Fibroblast of peridontal ligament (primary cell): Measurements from ENCODE around the gene SEC14L5.
A peak's percentile ranks its signal among the peaks of the same experiment; 100 is the strongest.

Experiments used
- DNase-seq: peaks from one replicate; pipeline ENCODE4 v3.0.0-alpha.2; 2010; ENCODE audit errors: extremely low read depth

SEC14L5 gene

DNA sequence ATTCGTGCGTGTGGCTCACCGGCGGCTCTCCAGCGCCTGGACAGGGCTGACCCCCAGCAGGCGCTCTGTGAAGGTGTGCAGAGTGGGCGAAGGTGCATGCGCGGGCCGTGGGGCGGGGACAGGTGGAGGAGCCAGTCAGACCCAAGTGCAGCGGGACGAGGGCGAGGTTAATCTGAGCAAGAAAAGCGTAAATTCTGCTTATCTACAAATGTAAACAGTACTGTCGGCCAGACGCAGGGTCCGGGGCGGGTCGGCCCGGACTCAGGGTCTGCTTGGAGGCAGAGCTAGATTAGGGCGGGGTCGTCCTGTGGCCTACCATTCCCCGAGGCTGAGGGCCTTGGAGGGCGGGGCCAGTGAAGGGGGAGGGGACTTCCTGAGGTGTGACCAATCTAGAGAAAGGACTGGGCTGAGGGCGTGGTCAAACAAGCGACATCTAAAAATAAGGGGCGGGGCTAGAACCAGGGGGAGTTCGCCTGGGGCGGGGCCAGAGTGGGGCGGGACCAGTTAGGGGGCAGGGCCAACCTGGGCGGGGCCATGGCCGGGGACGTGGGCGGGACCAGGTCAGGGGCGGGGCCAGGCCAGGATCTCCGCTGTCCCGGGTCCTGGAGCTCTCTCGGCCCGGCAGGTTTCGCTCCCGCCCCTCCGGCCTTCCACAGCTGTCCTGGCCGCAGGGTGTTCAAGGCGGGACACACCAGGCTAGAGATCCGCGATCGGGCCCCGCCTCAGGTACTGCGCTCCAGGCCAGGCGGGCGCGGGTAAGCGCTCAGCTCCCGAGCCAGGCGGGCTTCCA lies at the start of gene SEC14L5:
Gene SEC14L5, plus strand, starts transcription at position 611 of the 790 bp plus-strand sequence. CDS start 994 bp downstream, outside the sequence.
- peak; percentile 97 for DNase-seq

- no peak for DNase-seq
Measured at GRCh38 chr16:4908854-4909401, 49.2 kb upstream of the SEC14L5 start.

- DNase-seq, result no peak
Measured at GRCh38 chr16:4909825-4910224, 48.3 kb upstream of the SEC14L5 start.

- no peak for DNase-seq
Measured at GRCh38 chr16:4910828-4911227, 47.3 kb upstream of the SEC14L5 start.

DNA sequence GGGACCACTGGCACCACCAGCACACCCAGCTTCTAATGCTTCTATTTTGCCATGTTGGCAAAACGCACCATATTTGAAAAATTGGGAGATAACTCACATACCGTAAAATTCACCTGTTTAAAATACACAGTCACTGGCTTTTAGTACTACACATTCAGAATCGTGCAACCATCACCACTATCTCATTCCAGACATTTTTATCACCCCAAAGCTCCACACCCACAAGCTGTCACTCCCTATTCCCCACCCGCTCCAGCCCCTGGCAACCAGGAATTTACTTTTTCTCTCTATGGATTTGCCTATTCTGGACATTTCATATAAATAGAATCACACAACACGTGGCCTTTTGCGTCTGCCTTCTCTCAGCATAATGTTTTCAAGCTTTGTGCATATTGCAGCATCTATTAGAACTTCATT lies 46.2 kb upstream of the SEC14L5 start:
- DNase-seq, result peak; percentile 48

- no peak for DNase-seq
Measured at GRCh38 chr16:4913130-4913773, 44.9 kb upstream of the SEC14L5 start.

- DNase-seq, result no peak
Measured at GRCh38 chr16:4913774-4914525, 44.2 kb upstream of the SEC14L5 start.

DNA sequence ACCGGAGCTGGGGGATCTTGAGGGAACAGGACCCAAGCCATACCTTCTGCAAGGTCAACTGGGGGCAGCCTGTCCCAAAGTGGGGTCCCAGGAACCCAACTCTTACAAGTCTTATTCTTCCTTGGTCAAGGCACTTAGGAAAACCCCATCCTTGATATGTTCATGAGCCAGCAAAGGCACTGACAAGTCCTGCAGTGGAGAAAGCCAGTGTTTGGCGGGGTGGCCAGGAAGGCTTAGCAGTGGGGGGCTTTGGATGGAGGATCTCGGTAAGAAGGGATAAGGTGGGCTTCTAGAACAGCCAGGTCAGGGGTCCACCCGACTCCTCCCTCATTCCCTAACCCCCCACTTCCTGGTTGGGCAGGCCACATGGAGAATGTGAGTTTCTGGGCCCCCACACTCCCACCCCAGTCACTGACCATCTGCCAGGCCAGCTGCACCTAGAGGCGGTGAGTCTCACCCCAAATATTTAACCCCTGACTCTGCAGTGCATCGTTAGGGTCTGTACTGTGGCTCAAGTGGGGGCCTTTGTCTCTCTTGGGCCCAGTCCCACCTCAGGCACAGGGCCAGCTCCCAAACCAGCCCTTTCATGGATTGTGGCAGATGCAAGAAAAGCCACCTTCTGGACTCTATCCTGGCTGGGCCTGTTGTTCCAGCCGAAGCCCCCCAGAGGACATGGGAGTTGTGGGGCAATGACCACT lies 43.5 kb upstream of the SEC14L5 start:
- DNase-seq, result no peak

DNA sequence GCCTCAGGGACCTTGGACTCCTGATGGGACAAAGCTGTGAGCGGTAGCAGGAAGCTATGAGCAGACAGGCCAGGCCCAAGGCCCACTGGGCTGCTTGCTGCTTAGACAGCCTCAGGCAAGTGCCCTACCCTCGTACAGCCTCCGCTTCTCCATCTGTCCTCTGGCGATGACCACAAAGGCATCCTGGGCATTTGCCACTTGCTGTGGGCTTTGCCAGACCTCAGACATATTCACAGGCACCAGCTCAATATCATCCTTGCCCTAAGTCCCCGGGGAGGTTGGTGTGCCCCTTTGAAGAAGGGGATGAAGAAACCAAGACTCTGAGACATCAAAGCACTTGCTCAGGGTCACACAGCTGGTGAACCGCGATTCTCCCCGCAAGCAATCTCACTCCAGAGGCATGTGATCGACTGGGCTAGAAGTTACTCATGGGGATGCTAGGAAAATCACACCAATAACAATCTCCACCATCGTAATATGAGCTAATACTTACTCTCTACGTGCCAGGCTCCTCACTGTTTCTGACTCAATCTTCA lies 42.8 kb upstream of the SEC14L5 start:
- peak; percentile 96 for DNase-seq

DNA sequence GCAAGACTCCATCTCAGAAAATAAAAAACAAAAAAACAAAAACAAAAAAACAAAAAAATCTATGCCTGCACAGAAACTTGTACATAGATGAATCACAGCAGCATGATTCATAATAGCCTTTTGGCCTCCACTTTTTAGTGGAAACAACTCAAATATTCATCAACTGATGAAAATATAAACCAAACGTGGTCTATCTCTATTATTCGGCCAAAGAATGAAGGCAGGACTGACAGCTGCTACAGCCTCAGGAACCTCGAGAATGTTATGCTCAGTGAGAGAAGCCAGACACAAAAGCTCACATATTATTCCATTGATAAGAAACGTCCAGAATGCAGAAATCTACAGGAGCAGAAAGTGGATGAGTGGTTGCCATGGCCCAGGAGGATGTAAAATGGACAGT lies 41.0 kb upstream of the SEC14L5 start:
- peak; percentile 79 for DNase-seq

DNA sequence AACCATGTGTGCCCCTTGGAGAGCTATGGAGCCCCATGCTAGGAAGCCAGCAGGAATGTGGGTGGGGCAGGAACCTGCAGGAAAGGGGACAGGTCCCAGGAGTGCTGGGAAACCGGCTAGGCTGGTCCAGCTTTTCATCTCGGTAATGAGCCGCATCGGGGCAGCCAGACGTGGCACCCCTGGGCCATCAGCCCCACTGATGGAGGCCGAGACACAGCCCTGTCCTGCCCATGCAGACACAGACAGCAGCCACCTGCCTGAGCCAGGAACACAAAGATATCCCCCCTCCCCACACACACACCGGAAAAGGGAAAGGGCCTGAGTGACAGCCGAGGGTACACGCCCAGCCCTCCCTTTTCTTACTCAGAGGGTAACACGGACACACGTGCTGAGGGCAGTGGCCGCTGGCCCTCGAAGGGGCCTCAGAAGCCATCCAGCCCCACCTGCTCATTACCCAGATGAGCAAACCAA lies 39.3 kb upstream of the SEC14L5 start:
- DNase-seq, result no peak

- peak; percentile 69 for DNase-seq
Measured at GRCh38 chr16:4920826-4921225, 37.3 kb upstream of the SEC14L5 start.

DNA sequence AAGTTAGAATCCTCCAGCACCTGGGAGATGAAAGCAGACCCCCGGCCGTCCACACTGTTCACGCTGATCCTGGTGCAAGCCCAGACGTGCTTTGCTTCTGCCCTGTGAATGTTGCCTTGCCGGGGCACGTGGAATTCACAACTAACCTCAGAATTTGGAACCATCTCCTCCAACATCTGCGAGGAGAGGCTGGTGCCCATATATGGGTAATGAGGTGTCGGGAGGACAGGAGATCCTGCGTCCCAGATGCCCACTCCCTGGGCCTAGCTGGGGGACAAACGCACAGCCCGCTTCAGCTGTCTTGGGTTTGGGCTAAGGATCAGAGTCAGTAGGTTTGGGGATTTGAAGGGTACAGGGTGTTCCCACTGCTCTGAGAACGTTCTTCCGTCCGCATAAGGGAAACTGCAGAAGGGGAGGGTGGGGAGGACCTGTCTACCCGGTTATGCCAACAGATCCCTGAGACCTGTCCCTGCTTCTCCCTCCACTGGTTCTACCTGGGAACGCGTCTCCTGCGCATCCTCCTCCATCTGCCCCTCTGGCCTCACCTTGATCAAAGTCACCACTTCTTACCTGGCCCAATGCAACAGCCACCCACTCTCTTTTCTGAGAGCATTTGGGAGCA lies 35.3 kb upstream of the SEC14L5 start:
- DNase-seq, result no peak

- no peak for DNase-seq
Measured at GRCh38 chr16:4923853-4924252, 34.3 kb upstream of the SEC14L5 start.

- DNase-seq, result no peak
Measured at GRCh38 chr16:4924593-4925292, 33.4 kb upstream of the SEC14L5 start.

- DNase-seq, result no peak
Measured at GRCh38 chr16:4925293-4925607, 32.9 kb upstream of the SEC14L5 start.

GRCh38 chr16:4925791-4926190 lies 32.3 kb upstream of the SEC14L5 start:
- DNase-seq, result no peak

GRCh38 chr16:4926928-4927327 lies 31.2 kb upstream of the SEC14L5 start:
- DNase-seq, result no peak

DNA sequence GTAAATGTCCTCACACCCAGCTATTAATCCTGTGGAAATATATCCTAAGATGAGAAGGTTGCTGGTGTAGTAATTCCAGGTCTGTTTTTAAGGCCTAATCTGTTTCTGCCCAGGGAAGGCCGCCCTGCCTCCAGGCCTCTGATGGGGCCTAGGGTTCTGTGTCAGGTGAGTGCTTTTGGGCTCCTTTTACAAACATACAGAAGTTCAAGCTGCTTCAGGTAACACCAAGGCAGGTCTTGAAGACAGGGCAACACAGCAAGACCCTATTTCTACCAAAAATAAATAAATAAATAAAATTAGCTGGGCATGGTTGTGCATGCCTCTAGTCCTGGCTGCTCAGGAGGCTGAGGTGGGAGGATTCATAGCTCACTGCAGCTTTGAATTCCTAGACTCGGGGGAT lies 30.5 kb upstream of the SEC14L5 start:
- DNase-seq, result no peak

GRCh38 chr16:4928227-4928626 lies 29.9 kb upstream of the SEC14L5 start:
- DNase-seq, result no peak
